Astrocyte (in vitro differentiated cells and primary cell): Measurements from ENCODE around the gene LARGE1.

Experiments
- EZH2 ChIP-seq: IDR thresholded peaks from 2 replicates; pipeline ENCODE4 v1.6.1; 2012; ENCODE audit warnings: mild to moderate bottlenecking, low read length, inconsistent platforms; ENCODE audit not compliant: insufficient read depth
- TF ChIP-seq, protein P1 (sequence below): IDR thresholded peaks from 2 replicates; pipeline ENCODE4 v1.5.1; 2011; ENCODE audit warnings: low read depth, mild to moderate bottlenecking, inconsistent platforms, low read length, moderate library complexity; ENCODE audit not compliant: insufficient read depth

DNA sequence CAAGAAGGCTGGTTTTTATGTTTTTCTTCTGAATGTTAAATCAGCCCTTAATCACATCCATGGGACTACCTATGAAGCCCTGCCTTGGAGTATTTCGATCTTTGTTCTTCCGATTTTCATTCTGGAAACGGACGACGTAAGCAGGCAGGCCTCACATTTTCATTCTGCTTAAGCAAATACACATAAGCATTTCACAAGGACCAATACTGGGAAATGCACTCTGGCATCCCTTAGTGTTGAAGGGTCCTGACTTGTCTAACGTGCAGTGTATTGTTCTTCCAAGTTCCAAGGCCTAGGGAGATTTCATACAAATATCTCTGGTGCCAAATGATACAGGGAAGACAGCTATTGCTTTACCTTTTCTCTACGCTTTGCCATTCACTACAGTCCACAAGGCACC, 143.8 kb downstream of the LARGE1 start:
- TF ChIP-seq EZH2: no peak
- TF ChIP-seq, protein P1, sequence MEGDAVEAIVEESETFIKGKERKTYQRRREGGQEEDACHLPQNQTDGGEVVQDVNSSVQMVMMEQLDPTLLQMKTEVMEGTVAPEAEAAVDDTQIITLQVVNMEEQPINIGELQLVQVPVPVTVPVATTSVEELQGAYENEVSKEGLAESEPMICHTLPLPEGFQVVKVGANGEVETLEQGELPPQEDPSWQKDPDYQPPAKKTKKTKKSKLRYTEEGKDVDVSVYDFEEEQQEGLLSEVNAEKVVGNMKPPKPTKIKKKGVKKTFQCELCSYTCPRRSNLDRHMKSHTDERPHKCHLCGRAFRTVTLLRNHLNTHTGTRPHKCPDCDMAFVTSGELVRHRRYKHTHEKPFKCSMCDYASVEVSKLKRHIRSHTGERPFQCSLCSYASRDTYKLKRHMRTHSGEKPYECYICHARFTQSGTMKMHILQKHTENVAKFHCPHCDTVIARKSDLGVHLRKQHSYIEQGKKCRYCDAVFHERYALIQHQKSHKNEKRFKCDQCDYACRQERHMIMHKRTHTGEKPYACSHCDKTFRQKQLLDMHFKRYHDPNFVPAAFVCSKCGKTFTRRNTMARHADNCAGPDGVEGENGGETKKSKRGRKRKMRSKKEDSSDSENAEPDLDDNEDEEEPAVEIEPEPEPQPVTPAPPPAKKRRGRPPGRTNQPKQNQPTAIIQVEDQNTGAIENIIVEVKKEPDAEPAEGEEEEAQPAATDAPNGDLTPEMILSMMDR: no peak
